ENCODE data around the gene SKAP1.

SKAP1 gene

GRCh38 chr17:48429638-48430586 lies at the start of gene SKAP1:
TSS of gene SKAP1 (minus strand) at chr17:48430214.
- no peak for DNase-seq (ENCODE audit: low read depth, low spot score)
- no peak within 1 kb of the TSS for H3K4me3 ChIP-seq (ENCODE audit: low read depth, low read length)
- in situ Hi-C loops (cut with HindIII; ENCODE audit: low sequenced_read_pairs), result no loop called here
- no peak for TF ChIP-seq CTCF (IDR thresholded peaks at IDR 0.05; ENCODE audit: low read depth, low read length)

- no peak for DNase-seq (ENCODE audit: low read depth, low spot score)
- in situ Hi-C loops (cut with HindIII; ENCODE audit: low sequenced_read_pairs), result no loop called here
- no peak for TF ChIP-seq CTCF (IDR thresholded peaks at IDR 0.05; ENCODE audit: low read depth, low read length)
- H3K4me3 ChIP-seq (ENCODE audit: low read depth, low read length), result no peak overlapping the region
Measured at GRCh38 chr17:48479014-48479402, 49.0 kb upstream of the SKAP1 start.

- DNase-seq (ENCODE audit: low read depth, low spot score), result no peak
- no peak overlapping the region for H3K4me3 ChIP-seq (ENCODE audit: low read depth, low read length)
- in situ Hi-C loops (cut with HindIII; ENCODE audit: low sequenced_read_pairs), result no loop called here
- no peak for TF ChIP-seq CTCF (IDR thresholded peaks at IDR 0.05; ENCODE audit: low read depth, low read length)
Measured at GRCh38 chr17:48478224-48479013, 48.4 kb upstream of the SKAP1 start.

GRCh38 chr17:48477221-48477620 lies 47.2 kb upstream of the SKAP1 start:
- TF ChIP-seq CTCF (IDR thresholded peaks at IDR 0.05; ENCODE audit: low read depth, low read length), result no peak
- in situ Hi-C loops (cut with HindIII; ENCODE audit: low sequenced_read_pairs), result no loop called here
- H3K4me3 ChIP-seq (ENCODE audit: low read depth, low read length), result no peak overlapping the region
- no peak for DNase-seq (ENCODE audit: low read depth, low spot score)

GRCh38 chr17:48472411-48473281 lies 42.6 kb upstream of the SKAP1 start:
- in situ Hi-C loops (cut with HindIII; ENCODE audit: low sequenced_read_pairs), result no loop called here

More at GRCh38 chr17:48472411-48473281, 42.6 kb upstream of the SKAP1 start:
- DNase-seq (ENCODE audit: low read depth, low spot score), result peak; percentile 27
- no peak overlapping the region for H3K4me3 ChIP-seq (ENCODE audit: low read depth, low read length)
- no peak for TF ChIP-seq CTCF (IDR thresholded peaks at IDR 0.05; ENCODE audit: low read depth, low read length)

All from astrocyte of the spinal cord (primary cell).